DND-41 (cell line): Measurements from ENCODE around the gene DEGS1.

Experiments used
- ATAC-seq: fragments of 200-7000 bp; cut with Tn5 transposase; 3 replicates; pipeline ENCODE4 v1.9.1; 2021; ENCODE audit warnings: low read depth; ENCODE audit not compliant: insufficient read depth
- DNase-seq: peaks from one replicate; pipeline ENCODE4 v3.0.0-alpha.2; 2020
- H2AFZ ChIP-seq: 2 replicates; pipeline ENCODE4 v1.6.0; 2012; ENCODE audit warnings: low read depth, low read length
- H3K27ac ChIP-seq: 2 replicates; pipeline ENCODE4 v1.5.1; 2012; ENCODE audit warnings: low read length, inconsistent platforms
- H3K27me3 ChIP-seq: fragments of 200-600 bp; sonication (generic); 2 replicates; pipeline ENCODE4 v1.6.0; 2012; ENCODE audit warnings: low read length, mild to moderate bottlenecking, inconsistent platforms; ENCODE audit not compliant: insufficient read depth, poor library complexity
- H3K36me3 ChIP-seq: 2 replicates; pipeline ENCODE4 v1.5.1; 2012; ENCODE audit warnings: low read length, inconsistent platforms; ENCODE audit not compliant: insufficient read depth
- H3K4me1 ChIP-seq: 2 replicates; pipeline ENCODE4 v1.5.1; 2012; ENCODE audit warnings: mild to moderate bottlenecking, low read length; ENCODE audit not compliant: insufficient read depth
- H3K4me2 ChIP-seq: 2 replicates; pipeline ENCODE4 v1.6.0; 2012; ENCODE audit warnings: mild to moderate bottlenecking, moderate library complexity, low read length, inconsistent platforms; ENCODE audit not compliant: insufficient read depth
- H3K4me3 ChIP-seq, 2 experiments: fragments of 200-600 bp in 1 of 2; shearing (Covaris generic) in 1 of 2; 2 replicates each; pipeline ENCODE4 v1.5.1; 2012 to 2016; ENCODE audit warnings: inconsistent platforms in 2 of 2, low read length in 2 of 2, mild to moderate bottlenecking in 2 of 2, low read depth in 1 of 2, moderate library complexity in 1 of 2
- H3K79me2 ChIP-seq: 2 replicates; pipeline ENCODE4 v1.6.0; 2012; ENCODE audit warnings: low read length, inconsistent platforms; ENCODE audit not compliant: insufficient read depth
- H3K9ac ChIP-seq: 2 replicates; pipeline ENCODE4 v1.6.0; 2012; ENCODE audit warnings: low read depth, mild to moderate bottlenecking, inconsistent platforms, low read length, moderate library complexity
- H3K9me3 ChIP-seq: 2 replicates; pipeline ENCODE4 v1.5.1; 2012; ENCODE audit warnings: low read length, moderate library complexity, mild to moderate bottlenecking, inconsistent platforms; ENCODE audit not compliant: insufficient read depth, severe bottlenecking
- H4K20me1 ChIP-seq: 2 replicates; pipeline ENCODE4 v1.6.0; 2012; ENCODE audit warnings: low read length; ENCODE audit not compliant: insufficient read depth
- EZH2 ChIP-seq: IDR thresholded peaks from 3 replicates; pipeline ENCODE4 v1.6.1; 2012; ENCODE audit warnings: borderline replicate concordance, low read depth, mild to moderate bottlenecking, moderate library complexity, low read length, inconsistent platforms; ENCODE audit not compliant: severe bottlenecking
- TF ChIP-seq, protein P1 (sequence below): IDR thresholded peaks from 2 replicates; pipeline ENCODE4 v1.5.1; 2012; ENCODE audit warnings: borderline replicate concordance, low read length, moderate library complexity, mild to moderate bottlenecking; ENCODE audit not compliant: poor library complexity, severe bottlenecking; ENCODE audit errors: extremely low read depth

The DEGS1 gene

DNA sequence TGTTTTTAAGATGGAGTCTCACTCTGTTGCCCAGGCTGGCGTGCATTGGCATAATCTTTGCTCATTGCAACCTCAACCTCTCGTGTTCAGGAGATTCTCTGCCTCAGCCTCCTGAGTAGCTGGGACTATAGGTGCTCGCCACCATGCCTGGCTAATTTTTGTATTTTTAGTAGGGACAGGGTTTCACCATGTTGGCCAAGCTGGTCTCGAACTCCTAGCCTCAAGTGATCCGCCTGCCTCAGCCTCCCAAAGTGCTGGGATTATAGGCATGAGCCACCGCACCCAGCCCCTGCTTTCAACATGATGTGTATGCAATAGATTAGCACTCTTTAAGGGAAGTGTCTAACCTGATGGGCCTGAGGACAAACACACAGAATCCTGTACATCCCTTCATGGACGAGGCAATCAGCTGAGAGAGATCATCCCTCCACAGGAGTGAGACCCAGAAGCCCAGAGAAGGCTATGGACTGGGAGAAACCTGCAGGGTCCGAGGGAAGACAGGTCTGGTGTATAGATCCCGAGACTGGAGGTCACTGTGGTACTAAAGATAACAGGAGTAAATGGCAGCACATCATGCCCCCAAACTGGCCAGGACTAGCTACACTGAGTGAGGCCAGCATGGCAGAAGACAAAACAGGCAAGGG is 5.6 kb upstream of the DEGS1 start:
- Histone ChIP-seq H3K4me3 (no peak overlapping the region), H3K4me1 (peaks cover 7% of the 10 kb centered on the region), H3K36me3 (no peaks in the 10 kb centered on the region), H2AFZ (no peak overlapping the region), H3K9ac (no peak overlapping the region), H3K27me3 (no peaks in the 10 kb centered on the region), H4K20me1 (no peaks in the 10 kb centered on the region), H3K27ac (no peak overlapping the region), H3K79me2 (no peaks in the 10 kb centered on the region), H3K4me2 (no peak overlapping the region), H3K9me3 (no peaks in the 10 kb centered on the region)
- DNase-seq (no peak), ATAC-seq (no peak)
- TF ChIP-seq, protein P1, sequence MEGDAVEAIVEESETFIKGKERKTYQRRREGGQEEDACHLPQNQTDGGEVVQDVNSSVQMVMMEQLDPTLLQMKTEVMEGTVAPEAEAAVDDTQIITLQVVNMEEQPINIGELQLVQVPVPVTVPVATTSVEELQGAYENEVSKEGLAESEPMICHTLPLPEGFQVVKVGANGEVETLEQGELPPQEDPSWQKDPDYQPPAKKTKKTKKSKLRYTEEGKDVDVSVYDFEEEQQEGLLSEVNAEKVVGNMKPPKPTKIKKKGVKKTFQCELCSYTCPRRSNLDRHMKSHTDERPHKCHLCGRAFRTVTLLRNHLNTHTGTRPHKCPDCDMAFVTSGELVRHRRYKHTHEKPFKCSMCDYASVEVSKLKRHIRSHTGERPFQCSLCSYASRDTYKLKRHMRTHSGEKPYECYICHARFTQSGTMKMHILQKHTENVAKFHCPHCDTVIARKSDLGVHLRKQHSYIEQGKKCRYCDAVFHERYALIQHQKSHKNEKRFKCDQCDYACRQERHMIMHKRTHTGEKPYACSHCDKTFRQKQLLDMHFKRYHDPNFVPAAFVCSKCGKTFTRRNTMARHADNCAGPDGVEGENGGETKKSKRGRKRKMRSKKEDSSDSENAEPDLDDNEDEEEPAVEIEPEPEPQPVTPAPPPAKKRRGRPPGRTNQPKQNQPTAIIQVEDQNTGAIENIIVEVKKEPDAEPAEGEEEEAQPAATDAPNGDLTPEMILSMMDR = no peak
- no peak for TF ChIP-seq EZH2

DNA sequence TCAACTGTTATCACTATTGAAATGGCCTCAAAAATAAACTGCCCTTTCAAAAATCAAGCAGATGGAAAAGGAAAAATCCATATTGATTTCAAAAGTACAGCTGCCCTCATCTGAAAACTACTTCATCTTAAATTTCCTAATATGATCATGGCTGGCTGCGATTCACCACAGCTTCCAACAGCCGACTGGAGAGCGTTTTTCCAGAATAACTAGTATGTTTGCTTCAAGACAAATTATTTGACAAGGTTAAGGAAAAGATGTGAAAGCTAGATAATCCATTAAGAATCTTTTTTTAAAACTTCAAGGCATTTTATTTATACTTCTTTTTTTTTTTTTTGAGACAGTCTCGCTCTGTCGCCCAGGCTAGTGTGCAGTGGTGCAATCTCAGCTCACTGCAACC is 4.1 kb upstream of the DEGS1 start:
- H3K9ac ChIP-seq = no peak overlapping the region
- peaks cover 9% of the 10 kb centered on the region for H3K79me2 ChIP-seq
- no peak for ATAC-seq
- H3K4me1 ChIP-seq = peaks cover 13% of the 10 kb centered on the region
- H4K20me1 ChIP-seq = peaks cover 2% of the 10 kb centered on the region; the same call in 1 of the 2 replicates
- H3K9me3 ChIP-seq = no peaks in the 10 kb centered on the region
- no peak overlapping the region for H3K27ac ChIP-seq
- no peak for TF ChIP-seq EZH2
- TF ChIP-seq, protein P1 = no peak
- no peak for DNase-seq
- no peaks in the 10 kb centered on the region; the same call in 1 of the 2 replicates for H3K36me3 ChIP-seq
- no peak overlapping the region for H3K4me3 ChIP-seq
- no peaks in the 10 kb centered on the region for H3K27me3 ChIP-seq
- H3K4me2 ChIP-seq = no peak overlapping the region
- H2AFZ ChIP-seq = no peak overlapping the region

- Histone ChIP-seq H3K36me3 (peaks cover 5% of the 10 kb centered on the region; the same call in 1 of the 2 replicates), H3K9me3 (no peaks in the 10 kb centered on the region), H3K4me2 (no peak overlapping the region), H3K4me3 (no peak overlapping the region), H3K27me3 (no peaks in the 10 kb centered on the region), H2AFZ (no peak overlapping the region), H3K9ac (no peak overlapping the region), H3K79me2 (peaks cover 29% of the 10 kb centered on the region), H3K4me1 (peaks cover 29% of the 10 kb centered on the region), H3K27ac (no peak overlapping the region), H4K20me1 (peaks cover 7% of the 10 kb centered on the region)
- TF ChIP-seq, protein P1 = no peak
- TF ChIP-seq EZH2 = no peak
- DNase-seq (no peak), ATAC-seq (no peak)
Measured at GRCh38 chr1:224180783-224181452, 2.1 kb upstream of the DEGS1 start.
